ENCODE results near the gene SLC22A23.
A peak's percentile ranks its signal among the peaks of the same experiment; 100 is the strongest.

The SLC22A23 gene

GRCh38 chr6:3442431-3443220 lies 14.2 kb downstream of the SLC22A23 start:
- H3K9me3 ChIP-seq (ENCODE audit: insufficient read depth, low read depth, low read length) = no peaks in the 10 kb centered on the region
- H3K4me3 ChIP-seq (ENCODE audit: low read length) = no peak overlapping the region
- H3K36me3 ChIP-seq (ENCODE audit: insufficient read depth, low read length) = no peaks in the 10 kb centered on the region
- H3K27ac ChIP-seq (ENCODE audit: low read depth, low read length) = 0 out of 2 replicates have a peak overlapping the region, but pooled peaks have one; percentile 9
- 88% methylated on average over 8 of the region's 8 CpGs for WGBS
- no peaks in the 10 kb centered on the region for H3K27me3 ChIP-seq (ENCODE audit: insufficient read depth, low read length)
- H3K4me1 ChIP-seq (ENCODE audit: insufficient read depth, low read length) = peaks cover 31% of the 10 kb centered on the region
- no peak overlapping the region for H3K9ac ChIP-seq (ENCODE audit: low read depth, low read length)

GRCh38 chr6:3440911-3441310 lies 15.9 kb downstream of the SLC22A23 start:
- Histone ChIP-seq H3K36me3 (ENCODE audit: insufficient read depth, low read length) (no peaks in the 10 kb centered on the region), H3K4me1 (ENCODE audit: insufficient read depth, low read length) (peaks cover 31% of the 10 kb centered on the region), H3K27me3 (ENCODE audit: insufficient read depth, low read length) (no peaks in the 10 kb centered on the region), H3K4me3 (ENCODE audit: low read length) (no peak overlapping the region), H3K9me3 (ENCODE audit: insufficient read depth, low read depth, low read length) (no peaks in the 10 kb centered on the region), H3K27ac (ENCODE audit: low read depth, low read length) (no peak overlapping the region), H3K9ac (ENCODE audit: low read depth, low read length) (no peak overlapping the region)
- WGBS = 90% methylated on average over 5 of the region's 5 CpGs

GRCh38 chr6:3439961-3440360 lies 16.9 kb downstream of the SLC22A23 start:
- Histone ChIP-seq H3K9ac (ENCODE audit: low read depth, low read length) (no peak overlapping the region), H3K36me3 (ENCODE audit: insufficient read depth, low read length) (no peaks in the 10 kb centered on the region), H3K4me1 (ENCODE audit: insufficient read depth, low read length) (peaks cover 31% of the 10 kb centered on the region), H3K4me3 (ENCODE audit: low read length) (no peak overlapping the region), H3K9me3 (ENCODE audit: insufficient read depth, low read depth, low read length) (no peaks in the 10 kb centered on the region), H3K27ac (ENCODE audit: low read depth, low read length) (no peak overlapping the region), H3K27me3 (ENCODE audit: insufficient read depth, low read length) (no peaks in the 10 kb centered on the region)
- 87% methylated on average over 3 of the region's 4 CpGs for WGBS

GRCh38 chr6:3438190-3439167 lies 18.4 kb downstream of the SLC22A23 start:
- H3K9me3 ChIP-seq (ENCODE audit: insufficient read depth, low read depth, low read length) = no peaks in the 10 kb centered on the region
- H3K27me3 ChIP-seq (ENCODE audit: insufficient read depth, low read length) = no peaks in the 10 kb centered on the region
- H3K4me1 ChIP-seq (ENCODE audit: insufficient read depth, low read length) = peaks cover 17% of the 10 kb centered on the region
- 75% methylated on average over 25 of the region's 26 CpGs for WGBS
- no peak overlapping the region for H3K27ac ChIP-seq (ENCODE audit: low read depth, low read length)
- no peak overlapping the region for H3K9ac ChIP-seq (ENCODE audit: low read depth, low read length)
- no peaks in the 10 kb centered on the region for H3K36me3 ChIP-seq (ENCODE audit: insufficient read depth, low read length)
- no peak overlapping the region for H3K4me3 ChIP-seq (ENCODE audit: low read length)

- Histone ChIP-seq H3K36me3 (ENCODE audit: insufficient read depth, low read length) (no peaks in the 10 kb centered on the region), H3K4me3 (ENCODE audit: low read length) (no peak overlapping the region), H3K27ac (ENCODE audit: low read depth, low read length) (no peak overlapping the region), H3K4me1 (ENCODE audit: insufficient read depth, low read length) (no peaks in the 10 kb centered on the region; the same call in 1 of the 2 replicates), H3K9me3 (ENCODE audit: insufficient read depth, low read depth, low read length) (no peaks in the 10 kb centered on the region), H3K9ac (ENCODE audit: low read depth, low read length) (no peak overlapping the region), H3K27me3 (ENCODE audit: insufficient read depth, low read length) (no peaks in the 10 kb centered on the region)
- WGBS = 80% methylated on average over 4 of the region's 4 CpGs
Measured at GRCh38 chr6:3433005-3433404, 23.8 kb downstream of the SLC22A23 start.

GRCh38 chr6:3432416-3432815 lies 24.4 kb downstream of the SLC22A23 start:
- H3K27ac ChIP-seq (ENCODE audit: low read depth, low read length) = no peak overlapping the region
- no peak overlapping the region for H3K9ac ChIP-seq (ENCODE audit: low read depth, low read length)
- 93% methylated on average over 7 of the region's 7 CpGs for WGBS
- H3K36me3 ChIP-seq (ENCODE audit: insufficient read depth, low read length) = no peaks in the 10 kb centered on the region
- H3K4me3 ChIP-seq (ENCODE audit: low read length) = no peak overlapping the region
- no peaks in the 10 kb centered on the region for H3K27me3 ChIP-seq (ENCODE audit: insufficient read depth, low read length)
- H3K9me3 ChIP-seq (ENCODE audit: insufficient read depth, low read depth, low read length) = no peaks in the 10 kb centered on the region
- H3K4me1 ChIP-seq (ENCODE audit: insufficient read depth, low read length) = peaks cover 2% of the 10 kb centered on the region; the same call in 1 of the 2 replicates

- Histone ChIP-seq H3K27ac (ENCODE audit: low read depth, low read length) (no peak overlapping the region), H3K9ac (ENCODE audit: low read depth, low read length) (no peak overlapping the region), H3K27me3 (ENCODE audit: insufficient read depth, low read length) (no peaks in the 10 kb centered on the region), H3K4me1 (ENCODE audit: insufficient read depth, low read length) (peaks cover 7% of the 10 kb centered on the region; the same call in 1 of the 2 replicates), H3K36me3 (ENCODE audit: insufficient read depth, low read length) (no peaks in the 10 kb centered on the region), H3K4me3 (ENCODE audit: low read length) (no peak overlapping the region), H3K9me3 (ENCODE audit: insufficient read depth, low read depth, low read length) (no peaks in the 10 kb centered on the region)
- 81% methylated on average over 8 of the region's 8 CpGs for WGBS
Measured at GRCh38 chr6:3431994-3432393, 24.9 kb downstream of the SLC22A23 start.

- H3K36me3 ChIP-seq (ENCODE audit: insufficient read depth, low read length) = no peaks in the 10 kb centered on the region
- no peak overlapping the region for H3K4me3 ChIP-seq (ENCODE audit: low read length)
- no peak overlapping the region for H3K9ac ChIP-seq (ENCODE audit: low read depth, low read length)
- peaks cover 27% of the 10 kb centered on the region for H3K4me1 ChIP-seq (ENCODE audit: insufficient read depth, low read length)
- no peaks in the 10 kb centered on the region for H3K27me3 ChIP-seq (ENCODE audit: insufficient read depth, low read length)
- 93% methylated on average over 3 of the region's 3 CpGs for WGBS
- no peaks in the 10 kb centered on the region for H3K9me3 ChIP-seq (ENCODE audit: insufficient read depth, low read depth, low read length)
- no peak overlapping the region for H3K27ac ChIP-seq (ENCODE audit: low read depth, low read length)
Measured at GRCh38 chr6:3429211-3429610, 27.6 kb downstream of the SLC22A23 start.

GRCh38 chr6:3428700-3429099 lies 28.1 kb downstream of the SLC22A23 start:
- Histone ChIP-seq H3K36me3 (ENCODE audit: insufficient read depth, low read length) (no peaks in the 10 kb centered on the region), H3K4me1 (ENCODE audit: insufficient read depth, low read length) (peaks cover 32% of the 10 kb centered on the region), H3K27ac (ENCODE audit: low read depth, low read length) (no peak overlapping the region), H3K9me3 (ENCODE audit: insufficient read depth, low read depth, low read length) (no peaks in the 10 kb centered on the region), H3K9ac (ENCODE audit: low read depth, low read length) (no peak overlapping the region), H3K4me3 (ENCODE audit: low read length) (no peak overlapping the region), H3K27me3 (ENCODE audit: insufficient read depth, low read length) (no peaks in the 10 kb centered on the region)
- WGBS = 86% methylated on average over 3 of the region's 3 CpGs

GRCh38 chr6:3428247-3428646 lies 28.6 kb downstream of the SLC22A23 start:
- Histone ChIP-seq H3K9ac (ENCODE audit: low read depth, low read length) (no peak overlapping the region), H3K4me1 (ENCODE audit: insufficient read depth, low read length) (peaks cover 37% of the 10 kb centered on the region), H3K36me3 (ENCODE audit: insufficient read depth, low read length) (no peaks in the 10 kb centered on the region), H3K27ac (ENCODE audit: low read depth, low read length) (no peak overlapping the region), H3K27me3 (ENCODE audit: insufficient read depth, low read length) (no peaks in the 10 kb centered on the region), H3K4me3 (ENCODE audit: low read length) (no peak overlapping the region), H3K9me3 (ENCODE audit: insufficient read depth, low read depth, low read length) (no peaks in the 10 kb centered on the region)
- 94% methylated on average over 4 of the region's 4 CpGs for WGBS

GRCh38 chr6:3427687-3428085 lies 29.2 kb downstream of the SLC22A23 start:
- H3K9me3 ChIP-seq (ENCODE audit: insufficient read depth, low read depth, low read length) = no peaks in the 10 kb centered on the region
- H3K4me3 ChIP-seq (ENCODE audit: low read length) = no peak overlapping the region
- H3K27ac ChIP-seq (ENCODE audit: low read depth, low read length) = no peak overlapping the region
- H3K4me1 ChIP-seq (ENCODE audit: insufficient read depth, low read length) = peaks cover 42% of the 10 kb centered on the region
- H3K36me3 ChIP-seq (ENCODE audit: insufficient read depth, low read length) = no peaks in the 10 kb centered on the region
- 79% methylated on average over 10 of the region's 10 CpGs for WGBS
- no peak overlapping the region for H3K9ac ChIP-seq (ENCODE audit: low read depth, low read length)
- H3K27me3 ChIP-seq (ENCODE audit: insufficient read depth, low read length) = no peaks in the 10 kb centered on the region
